GM19328 (cell line): Measurements from ENCODE around the gene LRP10.
"Not testable (repeated sequence)": the region's sequence is repeated elsewhere in the genome, so short reads cannot be mapped to it uniquely, and the experiment has no call there.

Experiments
- ATAC-seq: cut with Tn5 transposase; IDR thresholded peaks from one replicate; pipeline ENCODE4 v1.9.1; 2021; ENCODE audit warnings: mild to moderate bottlenecking, moderate library complexity; ENCODE audit not compliant: unreplicated experiment

Gene LRP10

DNA sequence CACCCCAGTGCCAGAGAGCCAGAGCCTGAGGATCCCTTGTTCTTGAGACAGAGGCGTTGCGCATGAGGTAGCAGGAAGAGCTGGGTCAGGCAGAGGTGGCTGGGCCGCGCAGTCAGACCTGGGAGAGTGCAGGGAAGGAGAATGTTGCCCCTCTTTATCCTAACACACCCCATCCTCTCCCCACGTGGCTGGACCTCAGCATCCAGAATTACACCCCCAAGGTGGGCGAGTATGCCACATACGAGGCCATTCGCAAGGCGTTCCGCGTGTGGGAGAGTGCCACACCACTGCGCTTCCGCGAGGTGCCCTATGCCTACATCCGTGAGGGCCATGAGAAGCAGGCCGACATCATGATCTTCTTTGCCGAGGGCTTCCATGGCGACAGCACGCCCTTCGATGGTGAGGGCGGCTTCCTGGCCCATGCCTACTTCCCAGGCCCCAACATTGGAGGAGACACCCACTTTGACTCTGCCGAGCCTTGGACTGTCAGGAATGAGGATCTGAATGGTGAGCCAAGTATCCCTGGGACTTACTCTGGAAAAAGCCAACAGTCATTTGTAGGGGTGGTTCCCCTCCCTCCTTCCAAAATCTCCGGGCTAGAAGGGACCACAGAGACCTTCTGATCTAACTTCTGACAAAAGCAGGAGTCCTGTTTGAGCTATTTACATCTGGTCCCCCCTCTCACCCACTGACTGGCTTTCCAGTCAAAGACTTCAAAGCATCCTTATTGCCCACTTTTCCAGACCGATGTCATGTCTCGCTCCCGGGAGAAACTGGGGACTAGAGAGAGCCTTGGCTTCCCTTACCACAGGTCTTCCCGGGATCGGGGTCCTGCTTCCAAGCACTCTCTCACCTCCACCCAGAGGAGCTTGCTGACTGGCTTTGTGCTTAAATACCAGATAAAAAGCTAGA, 29.1 kb upstream of the LRP10 start:
- ATAC-seq, result no peak

DNA sequence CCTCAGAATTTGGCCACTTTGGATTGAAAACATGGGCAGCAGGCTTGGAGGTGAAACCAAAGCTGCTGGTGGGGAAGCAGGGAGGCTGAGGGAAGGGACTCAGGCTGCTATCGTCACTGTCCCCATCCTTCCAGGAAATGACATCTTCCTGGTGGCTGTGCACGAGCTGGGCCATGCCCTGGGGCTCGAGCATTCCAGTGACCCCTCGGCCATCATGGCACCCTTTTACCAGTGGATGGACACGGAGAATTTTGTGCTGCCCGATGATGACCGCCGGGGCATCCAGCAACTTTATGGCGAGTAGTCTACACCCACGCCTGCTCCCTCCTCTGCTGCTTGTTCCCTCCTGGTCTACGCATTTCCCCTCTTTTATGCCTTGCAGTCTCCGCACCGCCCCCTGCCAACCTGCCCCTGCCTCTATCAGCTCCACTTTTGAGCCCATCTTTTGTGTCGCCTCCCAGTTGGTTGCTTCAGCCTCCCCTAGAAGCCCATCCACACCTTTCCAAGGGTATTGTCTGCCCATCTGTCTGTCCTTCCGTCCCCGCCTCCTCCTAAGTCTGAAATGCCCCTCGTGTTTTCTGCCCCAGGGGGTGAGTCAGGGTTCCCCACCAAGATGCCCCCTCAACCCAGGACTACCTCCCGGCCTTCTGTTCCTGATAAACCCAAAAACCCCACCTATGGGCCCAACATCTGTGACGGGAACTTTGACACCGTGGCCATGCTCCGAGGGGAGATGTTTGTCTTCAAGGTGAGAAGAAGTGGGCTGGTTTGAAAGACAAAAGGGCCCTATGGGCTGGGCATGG, 28.2 kb upstream of the LRP10 start:
- no peak for ATAC-seq

DNA sequence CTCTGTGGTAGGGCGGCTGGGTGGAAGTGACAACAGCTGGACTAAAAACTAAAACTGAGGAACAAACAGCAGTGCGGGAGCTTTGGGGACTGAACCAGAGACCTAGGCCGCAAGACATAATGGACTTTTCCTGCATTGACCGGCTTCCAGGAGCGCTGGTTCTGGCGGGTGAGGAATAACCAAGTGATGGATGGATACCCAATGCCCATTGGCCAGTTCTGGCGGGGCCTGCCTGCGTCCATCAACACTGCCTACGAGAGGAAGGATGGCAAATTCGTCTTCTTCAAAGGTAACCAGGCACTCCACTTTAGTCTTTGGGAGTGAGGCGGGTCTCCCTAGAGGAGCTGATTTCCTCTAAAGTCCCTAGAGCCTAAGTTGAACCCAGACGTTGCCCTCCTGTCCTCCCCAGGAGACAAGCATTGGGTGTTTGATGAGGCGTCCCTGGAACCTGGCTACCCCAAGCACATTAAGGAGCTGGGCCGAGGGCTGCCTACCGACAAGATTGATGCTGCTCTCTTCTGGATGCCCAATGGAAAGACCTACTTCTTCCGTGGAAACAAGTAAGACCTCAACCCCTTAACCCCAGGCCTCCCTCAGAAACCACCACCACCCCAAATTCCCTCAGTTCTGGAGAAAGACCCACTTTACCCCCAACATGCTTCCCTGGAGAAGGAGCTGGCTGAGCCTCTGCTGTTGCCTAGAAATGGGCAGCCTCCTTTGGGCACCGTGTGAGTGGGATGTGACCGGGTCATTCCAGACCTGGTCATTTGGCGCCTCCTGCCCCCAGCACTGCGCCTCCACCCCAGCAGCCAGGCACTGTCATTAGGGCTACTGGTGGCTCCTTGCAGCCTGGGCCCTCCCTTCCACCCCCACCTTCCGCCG, 27.1 kb upstream of the LRP10 start:
- no peak for ATAC-seq

DNA sequence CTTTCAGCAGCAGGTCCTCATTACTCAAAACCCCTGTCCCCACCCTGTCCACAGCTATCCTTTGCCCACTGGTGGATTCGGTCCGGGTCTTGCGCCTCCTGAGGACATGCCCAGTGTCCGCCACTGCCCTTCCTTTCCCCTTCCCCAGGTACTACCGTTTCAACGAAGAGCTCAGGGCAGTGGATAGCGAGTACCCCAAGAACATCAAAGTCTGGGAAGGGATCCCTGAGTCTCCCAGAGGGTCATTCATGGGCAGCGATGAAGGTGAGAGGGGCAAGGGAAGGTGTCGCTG, 26.5 kb upstream of the LRP10 start:
- ATAC-seq, result no peak

DNA sequence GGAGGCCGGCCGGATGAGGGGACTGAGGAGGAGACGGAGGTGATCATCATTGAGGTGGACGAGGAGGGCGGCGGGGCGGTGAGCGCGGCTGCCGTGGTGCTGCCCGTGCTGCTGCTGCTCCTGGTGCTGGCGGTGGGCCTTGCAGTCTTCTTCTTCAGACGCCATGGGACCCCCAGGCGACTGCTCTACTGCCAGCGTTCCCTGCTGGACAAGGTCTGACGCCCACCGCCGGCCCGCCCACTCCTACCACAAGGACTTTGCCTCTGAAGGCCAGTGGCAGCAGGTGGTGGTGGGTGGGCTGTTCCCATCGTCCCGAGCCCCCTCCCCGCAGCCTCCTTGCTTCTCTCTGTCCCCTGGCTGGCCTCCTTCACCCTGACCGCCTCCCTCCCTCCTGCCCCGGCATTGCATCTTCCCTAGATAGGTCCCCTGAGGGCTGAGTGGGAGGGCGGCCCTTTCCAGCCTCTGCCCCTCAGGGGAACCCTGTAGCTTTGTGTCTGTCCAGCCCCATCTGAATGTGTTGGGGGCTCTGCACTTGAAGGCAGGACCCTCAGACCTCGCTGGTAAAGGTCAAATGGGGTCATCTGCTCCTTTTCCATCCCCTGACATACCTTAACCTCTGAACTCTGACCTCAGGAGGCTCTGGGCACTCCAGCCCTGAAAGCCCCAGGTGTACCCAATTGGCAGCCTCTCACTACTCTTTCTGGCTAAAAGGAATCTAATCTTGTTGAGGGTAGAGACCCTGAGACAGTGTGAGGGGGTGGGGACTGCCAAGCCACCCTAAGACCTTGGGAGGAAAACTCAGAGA, 25.5 kb upstream of the LRP10 start:
- ATAC-seq, result no peak

DNA sequence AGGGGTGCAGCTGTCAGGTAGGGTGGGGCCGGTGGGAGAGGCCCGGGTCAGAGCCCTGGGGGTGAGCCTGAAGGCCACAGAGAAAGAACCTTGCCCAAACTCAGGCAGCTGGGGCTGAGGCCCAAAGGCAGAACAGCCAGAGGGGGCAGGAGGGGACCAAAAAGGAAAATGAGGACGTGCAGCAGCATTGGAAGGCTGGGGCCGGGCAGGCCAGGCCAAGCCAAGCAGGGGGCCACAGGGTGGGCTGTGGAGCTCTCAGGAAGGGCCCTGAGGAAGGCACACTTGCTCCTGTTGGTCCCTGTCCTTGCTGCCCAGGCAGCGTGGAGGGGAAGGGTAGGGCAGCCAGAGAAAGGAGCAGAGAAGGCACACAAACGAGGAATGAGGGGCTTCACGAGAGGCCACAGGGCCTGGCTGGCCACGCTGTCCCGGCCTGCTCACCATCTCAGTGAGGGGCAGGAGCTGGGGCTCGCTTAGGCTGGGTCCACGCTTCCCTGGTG, 24.7 kb upstream of the LRP10 start:
- no peak for ATAC-seq

DNA sequence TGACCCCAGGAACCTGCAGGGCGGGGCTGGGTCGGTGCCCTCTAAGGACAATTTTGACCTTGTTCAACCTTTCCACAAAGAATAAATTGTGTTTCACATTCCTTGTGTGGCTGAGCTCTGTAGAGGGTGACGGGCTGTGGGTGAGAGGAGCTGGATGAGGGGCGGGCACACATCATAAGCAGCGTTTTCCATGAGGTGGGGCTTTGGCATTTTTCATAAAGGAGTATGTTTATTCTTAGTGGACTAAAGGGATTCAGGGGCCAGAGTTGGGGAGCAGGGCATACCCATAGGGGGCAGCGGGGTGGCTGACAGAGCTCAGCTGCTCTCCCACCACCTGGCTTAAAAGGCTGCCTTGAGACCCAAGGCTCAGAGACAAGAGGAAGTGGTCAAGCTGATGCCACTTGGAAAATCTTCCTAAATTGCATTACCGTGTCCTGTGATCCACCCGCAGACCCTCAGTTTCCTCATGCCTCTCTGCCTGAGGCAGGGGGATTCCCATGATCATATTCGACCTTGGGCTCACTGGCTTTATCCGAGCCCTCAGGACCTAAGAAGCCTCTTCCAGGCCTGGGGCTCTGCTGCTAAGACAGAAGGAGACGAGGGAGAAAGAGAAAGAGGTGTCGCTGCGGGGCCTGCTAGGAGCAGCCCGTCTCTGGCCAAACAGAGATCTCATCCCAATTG, 23.7 kb upstream of the LRP10 start:
- no peak for ATAC-seq

DNA sequence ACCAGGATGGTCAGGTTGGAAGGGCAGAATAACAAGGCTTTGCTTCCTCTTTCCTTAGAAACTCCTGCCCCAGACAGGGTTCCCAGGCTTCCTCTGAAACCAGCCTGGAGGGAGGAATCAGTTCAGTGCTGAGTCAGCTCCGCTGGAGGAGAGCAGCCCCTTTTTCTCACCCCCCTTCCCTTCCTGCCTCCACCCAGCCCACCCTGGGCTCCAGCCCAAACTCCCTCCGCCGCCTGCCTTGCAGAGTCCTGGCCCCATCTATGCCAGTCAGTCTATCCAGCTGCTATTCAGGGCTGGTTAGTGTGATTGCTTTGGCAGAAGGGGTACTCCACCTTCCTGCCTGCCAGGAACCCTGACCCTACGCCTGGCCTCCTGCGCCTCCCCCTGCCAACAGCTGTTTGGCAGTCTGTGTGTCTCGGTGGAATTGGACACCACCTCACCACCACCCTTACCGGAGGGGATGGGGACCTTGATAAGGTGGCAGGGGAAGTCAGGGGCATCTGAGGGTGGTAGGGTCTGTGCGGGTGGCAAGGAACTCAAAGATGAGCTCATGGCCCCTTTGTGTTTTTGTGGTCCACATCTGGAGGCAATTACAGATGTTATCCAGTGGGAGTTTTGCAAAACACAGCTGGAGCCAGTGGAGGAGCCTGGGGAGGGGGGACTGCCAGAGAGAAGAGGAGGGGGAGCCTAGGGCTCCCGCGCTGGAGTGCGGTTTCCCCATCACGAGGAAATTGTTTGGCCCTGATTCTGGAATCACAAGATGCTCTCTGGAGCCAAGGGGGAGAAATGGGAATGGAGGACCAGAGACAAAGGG, 23.0 kb upstream of the LRP10 start:
- no peak for ATAC-seq

DNA sequence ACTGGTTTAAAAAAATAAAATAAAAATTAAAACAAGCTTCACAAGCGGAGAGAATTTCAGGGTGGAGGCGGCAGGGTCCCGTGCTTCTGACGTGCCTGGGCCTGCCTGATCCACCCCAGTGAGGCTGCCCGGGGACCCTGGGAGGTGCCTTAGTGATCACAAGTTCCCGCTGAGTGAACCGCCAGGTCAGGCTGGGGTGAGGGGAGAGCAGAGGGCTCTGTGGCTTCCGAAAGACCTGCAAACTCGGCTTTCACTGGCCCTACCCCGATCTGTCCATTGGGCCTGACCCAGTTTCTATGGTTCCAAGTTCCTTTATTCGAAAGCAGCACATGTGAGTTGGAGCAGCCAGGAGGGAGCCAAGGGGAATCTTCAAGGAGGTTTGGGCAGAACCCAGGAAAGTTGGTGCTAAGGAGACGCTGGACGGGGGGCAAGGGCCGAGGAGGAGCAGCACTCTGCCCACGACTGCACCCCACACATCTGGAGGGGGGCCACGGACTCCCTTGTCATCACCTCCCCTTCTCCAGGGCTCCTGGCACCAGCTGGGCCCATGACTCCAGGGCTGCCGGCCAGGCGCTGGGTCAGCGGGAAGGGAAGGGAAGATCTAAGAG, 22.2 kb upstream of the LRP10 start:
- no peak for ATAC-seq

DNA sequence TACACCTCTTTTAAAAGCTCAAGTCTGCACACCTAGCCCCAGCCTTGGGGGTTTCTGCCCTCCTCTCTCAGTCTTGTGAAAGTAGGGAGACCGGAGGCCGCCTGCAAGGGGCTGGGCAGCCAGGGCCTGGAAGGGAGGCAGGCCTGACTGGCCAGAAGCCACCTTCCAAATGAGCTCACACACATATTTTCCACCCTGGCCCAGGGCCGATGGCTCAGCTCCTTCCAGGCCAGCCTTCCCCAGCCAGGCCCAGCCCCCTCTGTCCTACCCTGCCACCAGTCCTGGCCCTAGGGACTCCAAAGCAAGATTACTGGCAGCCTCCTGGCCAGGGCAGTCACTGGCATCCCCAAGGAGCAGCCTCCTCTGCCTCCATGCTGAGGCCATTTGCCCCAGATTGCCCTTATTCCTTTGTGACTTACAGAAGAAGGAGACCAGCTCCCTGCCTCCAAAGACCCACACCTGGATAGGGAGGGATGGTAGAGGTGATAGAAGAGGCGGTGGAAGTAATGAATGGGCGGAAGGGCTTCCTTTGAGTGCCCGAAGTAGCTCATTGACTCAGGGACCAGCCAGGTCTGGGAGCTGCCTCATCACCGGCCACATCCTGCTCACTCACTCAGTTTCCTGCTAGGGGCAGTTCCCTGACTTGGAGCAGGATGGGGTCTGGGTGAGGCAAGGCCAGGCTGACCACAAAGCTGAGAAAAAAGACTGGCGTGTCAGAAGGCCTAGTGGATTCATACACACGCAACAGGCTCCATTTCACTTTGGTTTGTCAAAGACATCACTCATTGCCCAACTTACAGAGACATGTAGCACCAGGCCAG, 20.4 kb upstream of the LRP10 start:
- no peak for ATAC-seq

DNA sequence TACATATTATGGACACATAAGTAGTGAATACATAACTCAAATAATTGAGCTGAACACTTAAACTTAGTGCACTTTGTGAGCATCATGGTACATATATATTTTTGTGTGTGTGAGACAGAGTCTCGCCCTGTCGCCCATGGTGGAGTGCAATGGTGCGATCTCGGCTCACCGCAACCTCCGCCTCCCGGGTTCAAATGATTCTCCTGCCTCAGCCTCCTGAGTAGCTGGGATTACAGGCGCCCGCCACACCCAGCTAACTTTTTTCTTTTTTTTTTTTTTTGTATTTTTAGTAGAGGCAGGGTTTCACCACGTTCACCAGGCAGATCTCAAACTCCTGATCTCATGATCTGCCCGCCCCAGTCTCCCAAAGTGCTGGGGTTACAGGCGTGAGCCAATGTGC, 19.4 kb upstream of the LRP10 start:
- not testable (repeated sequence) for ATAC-seq

DNA sequence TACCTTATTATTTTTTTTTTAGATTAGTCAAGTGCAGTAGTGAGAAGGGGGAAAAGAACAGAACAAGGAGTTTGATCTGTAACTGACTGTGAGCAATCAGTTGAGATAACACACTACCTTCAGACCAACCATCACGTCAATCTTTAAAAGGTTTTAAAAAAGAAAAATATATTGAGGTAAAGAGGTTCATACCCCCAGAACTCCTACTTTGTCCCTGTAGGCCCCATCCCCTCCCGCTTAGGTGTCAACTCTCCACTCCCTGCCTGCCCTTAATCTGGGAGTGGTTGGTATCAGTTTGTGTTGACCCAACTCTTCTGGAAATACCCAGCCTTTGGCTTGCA, 19.0 kb upstream of the LRP10 start:
- ATAC-seq, result no peak

DNA sequence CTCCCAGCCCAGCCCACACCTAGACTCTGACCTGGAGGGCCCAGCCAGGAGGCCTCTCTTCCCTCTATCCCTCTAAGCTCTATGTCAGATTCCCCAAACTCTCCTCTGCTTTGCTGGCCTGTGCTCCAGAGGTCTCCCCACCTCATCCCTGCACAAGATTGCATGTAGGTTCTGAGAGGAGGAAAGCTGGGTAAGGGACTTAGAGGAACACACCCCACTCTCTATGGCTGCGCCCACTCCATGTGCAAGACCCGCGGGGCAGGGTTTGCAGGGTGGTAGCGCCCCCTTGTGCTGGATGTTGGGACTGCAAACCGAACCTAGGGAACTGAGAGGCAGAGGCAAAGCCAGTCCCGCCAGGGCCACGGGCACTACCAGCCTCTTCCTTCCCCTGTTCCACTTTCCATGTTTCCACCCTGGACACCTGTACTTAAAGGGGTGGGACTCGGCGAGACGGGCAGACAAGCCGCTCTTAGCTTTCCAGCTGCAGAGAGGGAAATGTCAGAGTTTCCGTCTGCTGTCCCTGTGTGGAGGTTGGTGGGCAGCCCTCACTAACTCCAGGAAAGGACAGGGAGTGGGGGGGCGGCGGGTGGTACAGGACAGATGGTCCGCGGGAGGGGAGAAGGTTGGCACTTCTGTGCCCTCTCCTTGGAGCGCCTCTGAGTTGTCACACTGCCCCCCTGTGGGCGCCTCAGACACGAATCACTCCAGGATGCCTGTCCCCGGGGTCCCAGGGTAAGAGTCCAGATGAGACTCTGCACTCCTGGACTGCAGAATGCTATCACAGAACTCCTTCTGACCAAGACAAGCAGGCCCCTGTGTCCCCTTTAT, 18.4 kb upstream of the LRP10 start:
- ATAC-seq, result no peak

DNA sequence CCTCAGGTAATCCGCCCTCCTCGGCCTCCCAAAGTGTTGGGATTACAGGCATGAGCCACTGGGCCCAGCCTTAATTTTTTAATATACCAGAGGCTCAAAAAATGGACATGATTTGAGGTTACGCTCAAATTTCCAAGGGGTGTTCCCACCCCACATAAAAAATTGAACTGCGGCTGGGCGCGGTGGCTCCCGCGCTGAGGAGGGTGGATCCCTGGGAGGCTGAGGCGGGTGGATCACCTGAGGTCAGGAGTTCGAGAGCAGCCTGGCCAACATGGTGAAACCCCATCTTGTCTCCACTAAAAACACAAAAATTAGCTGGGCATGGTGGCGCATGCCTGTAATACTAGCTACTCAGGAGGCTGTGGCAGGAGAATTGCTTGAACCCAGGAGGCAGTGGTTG, 17.2 kb upstream of the LRP10 start:
- not testable (repeated sequence) for ATAC-seq

DNA sequence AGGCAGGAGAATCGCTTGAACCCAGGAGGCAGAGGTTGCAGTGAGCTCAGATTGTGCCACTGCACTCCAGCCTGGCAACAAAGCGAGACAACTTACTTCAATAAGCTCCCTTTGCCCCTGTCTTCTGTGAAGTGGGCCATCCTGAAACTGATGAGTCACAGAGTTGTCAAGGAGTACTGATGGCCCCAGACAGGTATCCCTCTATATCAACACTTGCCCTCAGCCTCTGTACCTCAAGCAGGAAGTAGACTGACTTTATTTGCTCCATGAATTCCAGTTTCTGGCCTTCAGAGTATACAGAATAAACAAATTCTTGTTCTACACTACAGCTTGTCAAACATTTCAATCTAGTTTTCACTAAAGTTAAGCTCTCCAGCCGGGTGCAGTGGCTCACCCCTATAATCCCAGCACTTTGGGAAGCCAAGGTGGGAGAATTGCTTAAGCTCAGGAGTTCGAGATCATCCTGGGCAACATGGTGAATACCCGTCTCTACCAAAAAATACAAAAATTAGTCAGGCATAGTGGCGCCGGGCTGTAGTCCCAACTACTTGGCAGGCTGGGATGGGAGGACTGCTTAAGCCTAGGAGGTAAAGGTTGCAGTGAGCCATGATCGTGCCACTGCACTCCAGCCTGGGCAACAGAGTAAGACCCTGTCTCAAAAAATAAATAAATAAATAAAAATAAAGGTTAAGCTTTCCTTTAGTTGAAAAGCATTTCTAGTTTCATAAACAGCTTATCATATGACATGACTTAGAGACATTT, 16.4 kb upstream of the LRP10 start:
- ATAC-seq, result no peak

DNA sequence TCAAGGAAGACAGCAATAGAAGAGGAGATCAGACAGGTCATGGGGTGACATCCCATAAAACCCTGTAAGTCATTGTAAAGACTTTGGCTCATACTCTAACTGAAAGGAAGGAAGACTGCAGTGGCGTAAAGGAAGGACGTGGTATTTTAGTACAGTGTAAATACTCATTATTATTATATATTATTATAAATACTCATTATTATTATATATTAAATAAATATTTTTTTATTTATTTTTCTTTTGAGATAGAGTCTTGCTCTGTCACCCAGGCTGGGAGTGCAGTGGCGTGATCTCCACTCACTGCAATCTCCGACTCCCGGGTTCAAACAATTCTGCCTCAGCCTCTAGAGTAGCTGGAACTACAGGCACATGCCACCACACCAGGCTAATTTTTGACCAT, 15.1 kb upstream of the LRP10 start:
- ATAC-seq, result no peak
